ENCODE measurements around the gene CIP2A. TPM values are rescaled to one million over a fixed set of nuclear protein-coding genes. Genes with fewer than 3 reads are reported as not detected.
A peak's percentile ranks its signal among the peaks of the same experiment; 100 is the strongest.
"Not testable (repeated sequence)": the region's sequence is repeated elsewhere in the genome, so short reads cannot be mapped to it uniquely, and the experiment has no call there.

Gene CIP2A
- total RNA-seq, result 26.0 and 73.2 TPM in 2 replicates

DNA sequence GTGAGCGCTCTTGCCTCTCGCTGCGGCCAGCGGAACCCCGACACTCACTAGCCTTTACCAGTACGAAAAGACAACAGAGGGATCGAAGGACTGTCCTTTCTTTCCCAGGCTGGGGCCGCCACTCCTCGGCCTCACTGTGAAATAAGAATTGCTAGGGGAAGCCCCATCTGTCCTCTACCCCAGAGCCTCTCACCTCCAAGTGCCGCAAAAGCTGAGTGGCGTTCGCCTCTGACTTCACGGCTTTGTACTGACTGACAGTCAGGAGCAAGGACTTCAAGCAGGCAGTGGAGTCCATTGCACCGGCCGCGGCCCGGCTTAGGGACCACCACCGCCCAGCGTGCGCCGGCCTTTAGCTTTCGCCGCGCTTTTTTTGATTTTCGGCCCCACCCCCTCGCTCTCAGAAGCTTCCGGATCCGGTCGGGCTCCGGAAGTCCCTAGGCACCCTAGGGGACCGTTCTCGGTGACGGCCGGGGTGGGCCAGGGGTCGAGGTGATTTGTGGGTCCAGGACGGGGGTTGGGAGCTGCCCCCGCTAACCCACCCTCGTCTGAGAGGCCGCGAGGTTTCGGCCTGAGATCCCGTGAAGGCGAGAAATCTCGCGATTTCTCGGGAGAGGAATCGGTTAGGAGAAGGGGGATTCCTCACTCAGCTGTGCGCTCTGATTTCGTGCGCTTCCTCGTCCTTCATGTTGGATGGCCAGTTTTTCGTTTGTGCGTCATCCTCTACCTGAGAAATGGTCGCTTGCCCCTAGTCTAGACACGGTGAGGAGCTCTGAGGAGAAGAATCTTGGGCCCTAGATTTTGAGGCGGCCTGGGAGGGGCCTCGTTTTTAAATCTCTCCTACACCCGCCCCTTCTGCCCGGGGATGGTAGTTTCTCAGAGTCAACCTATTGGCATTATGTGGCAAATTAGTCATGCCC is at the start of gene CIP2A, which contains the start of gene DZIP3:
Gene CIP2A (minus strand): TSS at position 358 of the 917 bp plus-strand sequence. CDS start 63 bp downstream, at position 295.
Gene DZIP3 (plus strand): TSS at position 642 of the 917 bp plus-strand sequence. CDS start 15,685 bp downstream, outside the sequence.
- DNase-seq (ENCODE audit: low read depth, low spot score), result peak; percentile 51

DNA sequence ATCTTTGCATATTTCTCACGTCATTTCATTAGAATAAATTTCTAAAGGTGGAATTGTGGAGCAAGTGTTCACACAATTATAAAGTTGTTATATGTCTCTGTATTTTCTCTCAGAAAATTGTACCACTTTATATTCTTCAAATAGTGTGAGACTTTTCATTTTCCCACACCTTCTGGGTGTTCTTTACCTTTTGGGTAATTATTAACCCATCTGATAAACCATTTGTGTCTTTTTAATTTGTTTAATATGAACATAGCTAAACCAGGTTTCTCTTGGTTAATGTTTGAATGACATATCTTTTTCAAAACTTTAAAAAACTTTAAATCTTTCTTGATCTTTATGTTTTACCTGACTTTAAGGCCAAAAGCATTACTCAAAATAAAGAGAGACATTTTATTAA is 40.7 kb upstream of the CIP2A start:
- no peak for DNase-seq (ENCODE audit: low read depth, low spot score)

DNA sequence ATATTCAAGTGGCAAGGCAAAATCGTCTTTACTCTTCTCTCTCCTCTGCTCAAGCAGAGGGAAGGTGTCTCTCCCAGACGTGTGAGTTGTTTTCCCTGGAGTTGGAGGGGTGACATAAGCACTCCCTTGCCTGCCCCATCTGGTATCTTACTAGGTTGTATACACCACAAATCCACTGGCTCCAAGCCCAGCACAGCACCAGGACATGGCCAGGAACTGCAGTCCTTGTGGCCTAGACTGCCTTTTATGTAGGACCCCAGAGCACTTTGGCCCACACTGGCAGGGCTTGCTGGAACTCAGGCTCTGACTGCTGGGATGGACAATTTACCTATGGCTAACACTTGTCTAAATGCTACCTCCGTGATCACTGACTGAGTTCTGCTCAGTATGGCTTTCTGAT is 34.3 kb upstream of the CIP2A start:
- DNase-seq (ENCODE audit: low read depth, low spot score), result no peak

DNA sequence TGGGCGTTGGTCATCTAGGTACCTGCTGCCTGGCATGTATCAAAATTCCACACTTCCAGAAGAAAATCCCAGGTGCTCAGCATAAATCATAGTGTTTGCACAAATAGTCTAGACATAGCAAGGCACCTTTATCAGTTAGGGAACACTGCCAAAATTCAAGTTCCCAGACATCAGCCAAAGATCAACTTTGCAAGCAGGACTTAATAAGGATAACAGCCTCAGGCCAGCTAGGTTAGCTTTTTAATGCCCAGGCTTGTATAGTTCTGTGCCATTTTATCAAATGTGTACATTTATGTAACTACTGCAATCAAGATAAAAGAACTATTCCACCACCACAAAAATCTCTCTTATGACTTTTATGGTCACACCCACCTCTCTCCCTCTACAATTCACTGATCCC is 31.0 kb upstream of the CIP2A start:
- no peak for DNase-seq (ENCODE audit: low read depth, low spot score)

DNA sequence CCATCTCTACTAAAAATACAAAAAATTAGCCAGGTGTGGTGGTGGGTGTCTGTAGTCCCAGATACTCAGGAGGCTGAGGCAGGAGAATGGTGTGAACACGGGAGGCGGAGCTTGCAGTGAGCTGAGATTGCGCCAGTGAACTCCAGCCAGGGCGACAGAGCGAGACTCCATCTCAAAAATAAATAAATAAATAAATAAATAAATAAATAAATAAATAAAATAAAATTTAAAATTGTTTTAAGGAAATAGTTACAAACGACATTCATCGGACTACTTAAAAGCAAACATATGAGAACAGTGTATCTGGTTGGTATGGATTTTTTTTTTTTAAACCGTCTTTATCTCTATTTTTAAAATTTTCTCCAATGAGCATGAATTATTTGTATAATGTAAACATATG is 26.9 kb upstream of the CIP2A start:
- DNase-seq (ENCODE audit: low read depth, low spot score), result not testable (repeated sequence)

DNA sequence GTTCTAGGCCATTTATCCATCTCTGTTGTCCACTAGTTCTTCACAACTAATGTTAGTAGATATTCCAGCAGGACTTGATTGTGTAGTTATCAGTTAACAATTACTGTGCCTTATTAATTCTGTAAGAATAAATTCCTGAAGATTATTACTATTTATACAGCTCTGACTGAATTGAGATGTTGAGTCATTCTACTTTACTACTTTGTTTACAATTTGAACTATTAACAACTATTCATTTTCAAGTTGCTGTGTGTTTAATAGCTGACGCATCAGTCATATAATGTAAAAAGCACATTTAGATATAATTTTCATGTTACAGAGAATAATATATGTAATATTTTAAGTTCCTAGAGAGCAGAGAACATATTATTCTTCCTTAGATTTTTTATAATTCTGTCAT is 21.4 kb upstream of the CIP2A start:
- DNase-seq (ENCODE audit: low read depth, low spot score), result no peak

DNA sequence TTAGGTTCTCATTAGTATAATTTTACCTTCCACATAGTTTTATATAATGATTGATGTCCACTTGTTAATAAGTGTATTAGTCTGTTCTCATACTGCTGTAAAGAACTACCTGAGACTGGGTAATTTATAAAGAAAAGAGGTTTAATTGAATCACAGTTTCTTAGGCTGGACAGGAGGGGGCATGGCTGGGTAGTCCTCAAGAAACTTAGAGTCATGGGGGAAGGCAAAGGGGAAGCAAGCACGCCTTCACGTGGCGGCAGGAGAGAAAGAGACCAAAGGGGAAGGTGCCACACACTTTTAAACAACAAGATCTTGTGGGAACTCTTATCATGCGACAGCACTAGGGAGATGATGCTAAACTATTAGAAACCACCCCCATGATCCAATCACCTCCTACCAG is 19.5 kb upstream of the CIP2A start:
- no peak for DNase-seq (ENCODE audit: low read depth, low spot score)

DNA sequence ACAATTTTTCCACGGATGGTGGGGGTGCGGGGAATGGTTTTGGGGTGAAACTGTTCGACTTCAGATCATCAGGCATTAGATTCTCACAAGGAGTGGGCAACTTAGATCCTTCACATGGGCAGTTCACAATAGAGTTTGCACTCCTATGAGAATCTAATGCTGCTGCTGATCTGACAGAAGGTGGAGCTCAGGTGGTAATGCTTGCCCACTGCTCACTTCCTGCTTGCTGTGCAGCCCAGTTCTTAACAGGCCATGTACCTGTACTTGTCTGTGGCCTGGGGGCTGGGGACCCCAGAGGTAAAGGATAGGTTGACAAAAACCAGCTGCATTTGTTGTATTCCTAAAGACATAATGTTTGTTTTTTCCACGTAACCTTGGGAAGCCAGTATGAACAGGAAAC is 16.3 kb upstream of the CIP2A start:
- no peak for DNase-seq (ENCODE audit: low read depth, low spot score)

DNA sequence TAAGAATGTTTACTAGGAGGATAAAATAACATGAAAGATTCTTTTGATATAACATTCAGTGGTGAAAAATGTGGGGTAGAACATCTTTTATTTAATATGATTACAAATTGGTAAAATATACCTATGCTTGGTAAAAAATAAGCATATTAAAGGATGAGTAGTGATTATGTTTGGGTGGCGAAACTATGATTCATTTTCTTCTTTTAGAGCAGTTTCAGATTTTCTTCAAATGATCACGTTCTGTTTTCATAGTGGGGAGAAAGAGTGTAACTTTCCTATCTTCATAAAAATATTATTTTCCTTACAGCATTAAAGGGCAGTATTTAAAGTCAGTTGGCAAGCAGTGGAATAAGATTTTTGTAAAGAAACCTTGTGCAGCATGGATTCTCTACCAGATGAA is 15.8 kb upstream of the CIP2A start:
- DNase-seq (ENCODE audit: low read depth, low spot score), result no peak

DNA sequence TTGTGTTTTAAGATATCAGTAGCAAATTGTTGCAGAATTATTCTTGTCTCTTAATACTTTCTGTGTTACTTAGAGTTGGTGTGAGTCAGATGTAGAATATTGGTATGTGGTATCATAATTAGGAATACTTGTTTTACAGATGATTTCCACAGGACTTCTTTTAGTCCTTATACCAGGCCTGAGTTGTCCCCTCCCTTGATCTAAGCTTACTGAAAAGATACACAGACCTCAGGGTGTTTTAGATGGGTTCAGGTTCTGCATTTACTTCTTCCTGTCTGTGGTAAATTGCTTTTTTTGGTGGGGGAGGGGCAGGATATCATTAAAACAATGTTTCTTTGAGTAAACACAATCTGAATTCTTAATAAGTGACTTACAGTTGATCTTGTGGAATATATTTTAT is 14.5 kb upstream of the CIP2A start:
- DNase-seq (ENCODE audit: low read depth, low spot score), result no peak

DNA sequence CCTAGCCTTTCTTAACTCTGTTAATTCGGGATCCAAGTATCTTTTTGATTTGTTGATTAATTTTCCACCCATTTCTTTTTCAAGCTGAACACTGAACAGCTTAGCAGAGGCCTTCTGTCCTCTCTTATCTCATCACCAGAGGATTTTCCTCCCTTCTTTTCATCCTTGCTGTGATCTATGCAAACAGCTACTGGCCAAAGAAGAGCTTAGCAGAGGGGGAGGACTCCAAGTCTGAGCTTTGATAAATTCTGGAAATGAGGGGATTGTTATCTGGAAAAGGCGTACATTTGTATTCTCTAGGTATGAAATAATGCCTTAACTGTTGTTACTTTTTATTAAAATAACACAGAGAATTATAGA is 13.7 kb upstream of the CIP2A start:
- DNase-seq (ENCODE audit: low read depth, low spot score), result no peak

DNA sequence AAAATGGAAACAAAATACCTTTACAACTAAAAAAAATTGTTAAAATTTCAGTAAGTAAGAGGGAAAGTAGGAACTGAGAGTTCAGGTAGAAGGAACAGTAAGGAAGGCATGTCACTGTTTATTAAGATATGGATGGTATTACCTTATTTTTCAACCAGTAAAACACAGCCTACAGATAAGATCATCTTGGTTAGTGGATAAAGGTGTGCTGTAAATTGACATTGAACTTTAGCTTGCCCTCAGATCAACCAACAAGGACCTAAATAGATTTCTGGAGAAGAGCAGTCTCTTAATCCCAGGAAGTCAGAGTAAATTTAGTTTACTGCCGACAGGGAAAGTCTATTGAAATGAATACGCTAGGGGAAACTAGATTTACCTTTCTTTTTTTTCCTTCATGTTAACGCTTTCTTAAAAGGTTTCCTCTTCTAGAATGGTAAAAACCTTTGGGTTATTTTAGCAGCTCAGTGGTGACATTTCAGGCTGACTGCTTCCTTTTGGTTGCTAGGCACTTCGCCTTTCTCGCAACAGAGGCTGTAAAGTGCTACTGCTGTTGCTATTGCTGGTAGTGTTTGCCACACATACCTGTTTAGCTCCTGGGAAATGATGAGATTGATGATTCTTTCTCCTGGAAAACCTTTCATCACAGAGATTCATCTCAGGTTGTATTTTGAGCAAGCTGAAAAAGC is 13.2 kb upstream of the CIP2A start:
- DNase-seq (ENCODE audit: low read depth, low spot score), result no peak

DNA sequence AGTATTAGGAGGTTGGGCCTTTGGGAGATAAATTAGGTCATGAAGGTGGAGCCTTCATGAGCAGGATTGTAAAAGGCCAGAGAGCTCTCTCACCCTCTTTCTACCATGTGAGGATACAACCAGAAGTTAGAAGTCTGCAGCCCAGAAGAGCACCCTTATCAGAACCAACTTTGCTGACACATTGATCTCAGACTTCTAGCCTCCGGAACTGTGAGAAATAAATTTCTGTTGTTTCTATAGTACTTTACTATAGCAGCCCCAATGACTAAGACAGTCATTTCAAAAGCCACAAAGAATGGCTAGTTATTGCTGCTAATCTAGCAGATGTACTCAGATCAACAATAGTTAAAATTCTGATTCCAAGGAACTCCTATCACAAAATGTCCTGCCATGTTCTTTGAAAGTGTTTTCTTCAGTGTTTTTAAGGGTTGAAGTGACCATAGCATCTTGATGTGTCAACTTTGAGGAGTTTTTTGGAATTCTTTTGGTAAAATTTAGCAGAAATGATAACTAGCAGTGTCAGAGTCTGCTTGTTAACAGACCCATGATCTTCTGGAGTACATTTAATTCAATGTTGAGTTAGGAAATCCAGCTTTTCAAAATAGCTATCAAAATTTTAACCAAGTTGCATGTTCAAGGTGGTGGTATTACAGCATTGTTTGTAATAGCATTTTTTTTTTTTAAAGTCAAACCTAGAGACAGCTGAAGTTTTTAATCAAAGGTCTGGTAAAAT is 10.6 kb upstream of the CIP2A start:
- DNase-seq (ENCODE audit: low read depth, low spot score), result no peak

DNA sequence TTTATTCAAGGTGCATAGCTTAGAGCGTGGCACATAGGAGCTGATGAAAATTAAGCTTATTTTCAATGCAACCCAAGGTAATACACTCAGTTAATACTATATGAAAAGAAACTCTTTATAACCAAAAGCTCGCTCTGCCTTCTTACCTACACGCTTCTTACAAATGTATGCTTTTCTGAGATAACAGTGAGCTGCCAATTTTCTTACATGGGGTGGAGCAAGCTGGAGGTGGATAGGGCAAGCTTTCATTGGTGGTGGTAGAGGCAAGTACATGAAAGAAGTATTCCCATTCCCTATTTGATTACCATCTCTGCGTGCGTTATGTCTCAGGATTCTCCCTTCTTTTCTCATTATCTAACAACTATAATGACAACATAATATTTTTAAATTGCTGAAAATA is 9.1 kb upstream of the CIP2A start:
- DNase-seq (ENCODE audit: low read depth, low spot score), result no peak

DNA sequence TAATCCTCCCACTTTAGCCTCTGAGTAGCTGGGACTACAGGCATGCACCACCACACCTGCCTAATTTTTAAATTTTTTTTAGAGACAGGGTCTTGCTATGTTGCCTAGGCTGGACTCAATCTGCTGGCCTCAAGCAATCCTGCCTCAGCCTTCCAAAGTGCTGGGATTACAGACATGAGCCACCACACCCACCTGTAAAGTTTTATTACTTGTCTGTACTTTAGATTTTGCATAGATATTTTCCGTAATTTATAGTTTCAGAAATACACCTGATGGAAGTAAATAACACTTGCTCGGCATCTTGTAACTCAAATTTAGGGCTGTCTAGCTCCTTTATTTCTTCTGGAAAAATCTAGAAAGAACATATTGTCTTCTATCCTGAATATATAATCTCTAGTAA is 6.1 kb upstream of the CIP2A start:
- no peak for DNase-seq (ENCODE audit: low read depth, low spot score)

DNA sequence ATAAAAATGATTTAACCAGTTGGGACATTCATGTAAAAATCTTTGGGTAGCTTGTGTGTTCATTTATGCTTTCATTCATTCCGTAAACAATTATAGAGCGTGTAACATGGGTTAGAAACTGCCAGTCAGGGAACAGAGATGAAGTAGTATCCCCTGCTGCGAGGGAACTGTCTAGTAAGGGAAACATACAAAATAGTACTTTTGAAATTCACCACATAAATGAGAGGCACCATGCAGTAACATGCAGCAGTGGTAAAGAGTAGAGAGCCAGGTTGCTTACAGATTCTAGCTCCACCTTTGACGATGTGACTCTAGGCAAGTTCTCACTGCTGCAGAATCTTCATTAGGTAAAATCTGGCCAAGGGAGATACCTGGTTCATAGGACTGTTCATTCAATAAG is 1.2 kb upstream of the CIP2A start:
- no peak for DNase-seq (ENCODE audit: low read depth, low spot score)

DNA sequence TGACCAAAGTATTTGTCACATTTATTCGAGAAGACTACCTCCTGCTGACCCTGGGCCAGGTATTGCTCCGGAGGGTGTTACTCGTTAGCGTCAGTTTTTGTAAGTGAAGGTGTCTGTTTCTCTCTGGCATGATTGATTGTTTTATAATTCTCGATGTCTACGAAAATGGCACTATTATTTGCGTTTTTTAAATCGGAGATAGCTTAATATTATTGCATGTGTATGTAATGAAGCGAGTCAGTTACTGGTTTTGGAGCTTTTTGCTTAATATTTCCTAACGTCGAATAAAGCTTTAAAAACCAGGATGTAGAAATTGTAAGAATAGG is 723 bp upstream of the CIP2A start:
- no peak for DNase-seq (ENCODE audit: low read depth, low spot score)

DNA sequence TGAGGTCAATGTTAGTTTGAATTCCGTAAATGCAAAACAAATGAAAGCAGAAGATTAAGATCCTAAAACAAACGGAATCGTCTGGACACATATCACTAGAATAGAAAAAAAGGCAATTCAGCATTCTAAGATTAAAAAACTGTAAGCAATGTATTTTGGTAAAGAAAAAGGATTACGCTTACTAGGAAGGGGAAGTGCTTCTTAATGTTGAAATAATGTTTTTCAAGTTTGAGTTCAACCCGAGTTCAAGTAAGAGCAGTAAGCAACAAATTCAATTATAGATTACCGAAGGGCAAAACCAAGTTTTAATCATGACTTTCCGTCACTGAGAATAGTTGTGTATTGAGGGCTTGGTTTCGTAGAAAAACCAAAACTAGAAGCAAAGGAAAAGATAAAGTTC is 637 bp downstream of the CIP2A start:
- no peak for DNase-seq (ENCODE audit: low read depth, low spot score)

DNA sequence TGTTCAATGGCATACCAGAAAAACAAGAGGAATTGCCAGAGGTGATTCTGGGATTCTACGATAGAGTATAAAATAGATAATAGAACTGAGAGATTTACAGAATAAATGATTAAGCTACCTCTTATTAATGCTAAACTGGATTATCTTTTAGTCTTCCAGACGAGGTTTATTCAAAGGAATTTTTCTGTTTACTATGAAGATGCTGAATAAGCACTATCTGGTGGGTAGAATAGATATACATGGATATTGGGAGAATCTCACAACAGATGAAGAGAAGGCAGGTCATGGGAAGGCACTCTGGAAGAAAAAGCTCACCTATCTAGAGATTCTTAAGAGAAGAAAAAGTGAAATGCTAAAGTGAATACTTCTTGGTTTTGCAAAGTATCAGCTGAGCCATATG is 11.2 kb downstream of the CIP2A start:
- no peak for DNase-seq (ENCODE audit: low read depth, low spot score)

DNA sequence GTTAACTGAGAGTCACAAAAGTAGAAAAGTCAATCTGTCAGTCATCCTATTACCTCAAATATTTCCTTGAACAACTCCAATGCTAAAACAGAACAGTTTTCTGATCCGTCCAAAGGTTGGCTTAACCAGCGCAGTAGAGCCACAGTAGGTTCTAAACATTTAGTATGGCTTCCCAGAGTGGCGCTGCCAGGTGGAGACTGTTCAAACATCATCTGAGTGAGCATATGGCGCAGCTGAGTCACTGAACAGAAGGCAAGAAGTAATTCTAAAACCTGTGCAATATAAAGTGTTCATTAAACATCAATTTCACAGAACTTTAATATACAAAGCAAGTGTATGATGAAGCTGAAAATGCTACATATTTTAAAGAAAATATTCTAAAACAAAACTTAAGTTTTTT is 19.9 kb downstream of the CIP2A start:
- no peak for DNase-seq (ENCODE audit: low read depth, low spot score)

DNA sequence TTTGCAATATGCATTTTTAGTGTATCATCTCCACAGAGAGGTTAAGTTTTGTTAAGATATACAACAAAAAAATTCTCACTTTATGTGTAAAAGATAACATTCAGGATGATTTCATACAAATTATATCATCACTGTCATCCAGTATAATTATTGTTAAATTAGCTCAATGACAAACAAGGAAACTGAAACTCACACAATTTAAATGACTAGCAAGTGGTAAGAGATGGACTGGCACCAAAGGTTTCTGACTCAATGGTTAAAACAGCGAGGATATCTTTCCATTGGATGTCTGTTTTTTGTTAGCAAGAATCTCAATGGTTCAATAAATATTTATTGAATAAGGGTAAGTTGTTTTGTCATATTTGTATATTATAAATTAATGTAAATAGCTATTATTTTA is 22.6 kb downstream of the CIP2A start:
- DNase-seq (ENCODE audit: low read depth, low spot score), result no peak

DNA sequence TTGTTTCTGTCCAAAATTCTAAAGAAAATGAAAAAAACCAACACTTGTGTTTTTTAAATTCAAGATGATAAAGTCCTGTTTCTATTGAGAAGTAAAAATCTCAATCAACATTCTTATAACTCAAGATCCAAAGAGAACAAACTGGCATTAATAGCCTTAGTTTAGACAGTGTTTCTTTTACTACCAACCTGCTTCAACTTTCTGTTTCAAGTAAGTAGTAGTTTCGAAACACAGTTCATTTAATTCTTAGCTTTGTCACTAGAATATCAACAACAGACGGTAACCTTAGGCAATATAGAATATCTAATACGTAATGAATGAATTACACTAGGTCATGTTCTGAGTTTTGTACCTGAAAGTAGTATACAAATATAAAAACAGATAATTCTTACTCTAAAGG is 23.7 kb downstream of the CIP2A start:
- DNase-seq (ENCODE audit: low read depth, low spot score), result no peak
